ENCODE results near the gene ACY1. TPM values are rescaled to one million over a fixed set of nuclear protein-coding genes. Genes with fewer than 3 reads are reported as not detected.

Gene ACY1
- total RNA-seq, 1 donor from 2014 or later, result 13.2 TPM

DNA sequence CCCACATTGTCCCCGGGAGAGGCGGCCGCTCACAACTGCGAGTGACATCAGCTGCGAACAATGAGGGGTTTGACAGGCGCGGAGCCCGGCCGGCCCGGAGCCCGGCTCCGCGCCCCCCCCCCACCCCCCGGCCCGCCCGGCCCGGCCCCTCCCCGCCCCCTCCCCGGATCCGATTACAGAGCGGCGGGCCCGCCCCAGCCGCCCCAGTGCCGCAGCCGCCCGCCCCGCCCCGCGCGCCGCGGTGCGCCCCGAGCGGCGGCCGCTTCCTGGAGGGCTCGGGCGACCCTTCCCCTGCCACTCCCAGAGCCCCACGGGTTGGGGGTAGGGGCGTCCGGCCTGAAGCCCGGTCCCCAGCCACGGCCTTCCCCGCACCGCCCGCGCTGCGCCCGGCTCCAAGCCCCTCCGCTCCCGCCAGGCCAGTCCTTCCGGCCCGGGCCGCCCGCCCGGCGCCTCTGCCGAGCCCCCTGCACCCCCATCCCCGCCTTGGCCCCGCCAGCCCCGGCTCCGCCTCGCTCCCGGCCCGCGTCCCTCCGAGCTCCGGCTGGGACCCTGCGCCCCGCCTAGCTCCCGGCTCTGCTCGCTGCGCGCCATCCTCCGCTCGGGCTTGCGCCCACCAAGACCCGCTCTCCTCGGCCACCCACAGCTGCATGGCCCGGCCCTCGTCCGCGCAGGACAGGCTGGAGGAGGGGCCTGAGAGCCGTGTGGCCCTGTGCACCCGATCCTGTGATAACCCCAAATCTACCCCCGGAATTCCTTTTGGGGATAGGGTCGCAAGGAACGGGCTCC lies 15.8 kb upstream of the ACY1 start, which contains the start of gene PCBP4:
Gene PCBP4 (minus strand): TSS at position 71 of the 786 bp plus-strand sequence. CDS start 6,214 bp downstream, outside the sequence.
- peak within 1 kb of the TSS; percentile 98 for H3K4me3 Mint-ChIP-seq (ENCODE audit: unreplicated experiment)
- peak; percentile 79 for DNase-seq
- H3K36me3 Mint-ChIP-seq (ENCODE audit: unreplicated experiment), result peaks cover 14% of the 10 kb centered on the region
- peaks cover 38% of the 10 kb centered on the region for H3K9me3 Mint-ChIP-seq (ENCODE audit: unreplicated experiment)
- H3K27me3 Mint-ChIP-seq (ENCODE audit: unreplicated experiment), result peaks cover 31% of the 10 kb centered on the region
- H3K4me1 Mint-ChIP-seq (ENCODE audit: low read depth, unreplicated experiment), result peaks cover 23% of the 10 kb centered on the region
- H3K27ac Mint-ChIP-seq (ENCODE audit: unreplicated experiment), result peak within 1 kb of the TSS; percentile 100
- TF ChIP-seq, protein P1, sequence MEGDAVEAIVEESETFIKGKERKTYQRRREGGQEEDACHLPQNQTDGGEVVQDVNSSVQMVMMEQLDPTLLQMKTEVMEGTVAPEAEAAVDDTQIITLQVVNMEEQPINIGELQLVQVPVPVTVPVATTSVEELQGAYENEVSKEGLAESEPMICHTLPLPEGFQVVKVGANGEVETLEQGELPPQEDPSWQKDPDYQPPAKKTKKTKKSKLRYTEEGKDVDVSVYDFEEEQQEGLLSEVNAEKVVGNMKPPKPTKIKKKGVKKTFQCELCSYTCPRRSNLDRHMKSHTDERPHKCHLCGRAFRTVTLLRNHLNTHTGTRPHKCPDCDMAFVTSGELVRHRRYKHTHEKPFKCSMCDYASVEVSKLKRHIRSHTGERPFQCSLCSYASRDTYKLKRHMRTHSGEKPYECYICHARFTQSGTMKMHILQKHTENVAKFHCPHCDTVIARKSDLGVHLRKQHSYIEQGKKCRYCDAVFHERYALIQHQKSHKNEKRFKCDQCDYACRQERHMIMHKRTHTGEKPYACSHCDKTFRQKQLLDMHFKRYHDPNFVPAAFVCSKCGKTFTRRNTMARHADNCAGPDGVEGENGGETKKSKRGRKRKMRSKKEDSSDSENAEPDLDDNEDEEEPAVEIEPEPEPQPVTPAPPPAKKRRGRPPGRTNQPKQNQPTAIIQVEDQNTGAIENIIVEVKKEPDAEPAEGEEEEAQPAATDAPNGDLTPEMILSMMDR (IDR thresholded peaks at IDR 0.05; ENCODE audit: partially characterized antibody, unreplicated experiment), result no peak

DNA sequence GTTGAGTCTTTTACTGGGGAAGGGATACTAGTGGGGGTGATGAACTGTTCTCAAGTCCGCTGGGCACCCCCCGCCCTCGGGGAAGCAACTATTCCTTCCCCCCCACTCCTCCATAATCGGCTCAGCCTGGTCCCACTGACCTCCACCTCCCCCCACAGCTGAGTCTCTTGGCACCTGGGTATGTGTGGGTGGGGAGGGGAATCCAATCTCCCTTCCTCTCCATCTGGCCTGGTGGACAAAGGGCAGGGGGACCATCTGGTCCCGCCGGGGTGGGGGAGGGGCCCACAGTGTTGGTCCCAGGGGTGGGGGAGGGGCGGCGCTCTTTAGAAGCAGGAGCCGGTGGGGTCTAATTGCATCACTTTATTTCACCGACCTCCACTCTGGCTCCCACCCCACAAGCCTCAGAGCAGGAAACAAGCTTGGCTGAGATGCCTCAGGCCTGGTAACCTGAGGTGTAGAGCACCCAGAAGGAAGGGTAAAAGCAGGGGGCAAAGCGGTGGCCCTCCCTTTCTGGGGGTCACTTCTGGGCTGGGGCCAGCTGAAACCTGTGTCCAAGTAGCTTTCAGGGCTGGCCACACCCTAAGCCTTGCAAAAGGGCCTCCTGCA lies 15.1 kb upstream of the ACY1 start:
- Mint-ChIP-seq H3K4me3 (ENCODE audit: unreplicated experiment) (peak overlapping the region; percentile 81), H3K27ac (ENCODE audit: unreplicated experiment) (peak overlapping the region; percentile 98), H3K9me3 (ENCODE audit: unreplicated experiment) (peaks cover 35% of the 10 kb centered on the region), H3K4me1 (ENCODE audit: low read depth, unreplicated experiment) (peaks cover 20% of the 10 kb centered on the region), H3K36me3 (ENCODE audit: unreplicated experiment) (peaks cover 14% of the 10 kb centered on the region), H3K27me3 (ENCODE audit: unreplicated experiment) (peaks cover 31% of the 10 kb centered on the region)
- DNase-seq, result peak; percentile 87
- TF ChIP-seq, protein P1 (IDR thresholded peaks at IDR 0.05; ENCODE audit: partially characterized antibody, unreplicated experiment), result no peak

DNA sequence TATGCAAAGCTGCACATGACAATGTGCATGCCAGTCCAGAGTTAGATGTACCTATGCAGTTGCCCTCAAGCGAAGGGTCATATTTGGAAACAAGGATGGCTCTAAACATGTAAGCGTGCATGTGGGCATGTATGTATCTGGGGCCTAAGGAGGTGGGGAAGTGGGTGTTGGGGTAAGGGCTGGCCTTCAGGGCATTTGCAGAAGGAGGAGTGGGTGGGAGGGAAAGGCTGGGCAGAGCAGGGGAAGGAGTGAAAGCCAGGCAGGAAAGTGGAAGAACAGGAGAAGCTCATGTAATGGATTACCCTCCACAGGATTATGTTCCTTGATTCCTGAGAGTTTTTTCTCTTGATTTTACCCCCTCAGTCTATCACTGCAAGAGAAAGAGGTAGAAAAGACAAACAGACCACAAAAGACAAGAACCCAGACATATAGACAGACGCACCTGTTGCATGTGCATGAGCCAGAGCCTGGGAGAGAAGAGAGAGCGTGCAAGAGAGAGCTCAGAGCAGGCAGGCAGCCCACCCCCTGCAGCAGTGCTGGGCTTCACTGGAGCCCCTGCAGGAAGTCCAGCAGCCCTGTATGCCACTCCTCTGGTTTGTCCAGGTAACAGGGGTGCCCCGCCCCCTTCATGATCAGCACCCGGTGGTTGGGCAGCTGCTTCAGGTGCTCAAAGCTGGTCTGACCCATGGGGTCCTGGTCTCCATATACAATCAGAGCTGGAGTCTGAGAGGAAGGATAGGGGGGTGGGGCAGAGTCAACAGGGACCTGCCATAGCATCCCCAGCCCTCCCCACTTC lies 14.3 kb upstream of the ACY1 start:
- TF ChIP-seq, protein P1 (IDR thresholded peaks at IDR 0.05; ENCODE audit: partially characterized antibody, unreplicated experiment), result no peak
- Mint-ChIP-seq H3K9me3 (ENCODE audit: unreplicated experiment) (peaks cover 34% of the 10 kb centered on the region), H3K36me3 (ENCODE audit: unreplicated experiment) (peaks cover 14% of the 10 kb centered on the region), H3K4me3 (ENCODE audit: unreplicated experiment) (peak overlapping the region; percentile 81), H3K27ac (ENCODE audit: unreplicated experiment) (peak overlapping the region; percentile 98), H3K4me1 (ENCODE audit: low read depth, unreplicated experiment) (peaks cover 19% of the 10 kb centered on the region), H3K27me3 (ENCODE audit: unreplicated experiment) (peaks cover 34% of the 10 kb centered on the region)
- no peak for DNase-seq

DNA sequence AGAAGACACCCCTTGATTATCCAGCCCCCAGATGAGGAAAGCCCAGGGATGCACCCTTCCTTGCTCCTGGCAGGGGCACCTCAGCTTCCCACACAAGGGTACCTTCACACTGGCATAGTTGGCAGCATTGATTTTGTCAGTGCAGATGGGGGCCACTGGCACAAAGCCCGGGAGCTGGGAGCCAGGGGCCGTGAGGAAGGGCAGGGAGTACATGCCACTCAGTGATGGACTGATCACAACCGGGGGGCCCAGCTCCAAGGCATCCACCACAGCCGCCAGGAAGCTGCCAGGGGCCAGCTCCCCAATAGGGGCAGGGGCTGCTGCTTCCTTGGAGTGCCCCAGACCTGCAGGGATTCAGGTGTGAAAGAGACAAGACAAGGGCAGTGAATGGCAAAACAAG lies 13.5 kb upstream of the ACY1 start:
- H3K4me1 Mint-ChIP-seq (ENCODE audit: low read depth, unreplicated experiment), result peaks cover 22% of the 10 kb centered on the region
- no peak for DNase-seq
- H3K4me3 Mint-ChIP-seq (ENCODE audit: unreplicated experiment), result peak overlapping the region; percentile 52
- TF ChIP-seq, protein P1 (IDR thresholded peaks at IDR 0.05; ENCODE audit: partially characterized antibody, unreplicated experiment), result no peak
- H3K36me3 Mint-ChIP-seq (ENCODE audit: unreplicated experiment), result peaks cover 11% of the 10 kb centered on the region
- no peak overlapping the region for H3K27ac Mint-ChIP-seq (ENCODE audit: unreplicated experiment)
- H3K9me3 Mint-ChIP-seq (ENCODE audit: unreplicated experiment), result peaks cover 28% of the 10 kb centered on the region
- H3K27me3 Mint-ChIP-seq (ENCODE audit: unreplicated experiment), result peaks cover 32% of the 10 kb centered on the region

Measured in glutamatergic neuron (in vitro differentiated cells).